Measurements from ENCODE around the gene CSPG5.

GRCh38 chr3:47571391-47572175, 7.1 kb downstream of the CSPG5 start:
- TF ChIP-seq CTCF (IDR thresholded peaks at IDR 0.05) (no peak), ZFX (IDR thresholded peaks at IDR 0.05; ENCODE audit: borderline replicate concordance) (no peak)
